CD14-positive monocyte (primary cell): ENCODE measurements around the gene SLC7A10. TPM values are rescaled to one million over a fixed set of nuclear protein-coding genes. Genes with fewer than 3 reads are reported as not detected.

Experiments used
- DNase-seq, 3 donors: peaks; one replicate each; pipeline ENCODE4 v3.0.0-alpha.2; 2011 to 2022
- H2AFZ ChIP-seq: 2 replicates; pipeline ENCODE4 v1.6.0; 2012; ENCODE audit warnings: mild to moderate bottlenecking, low read depth, low read length, inconsistent platforms; ENCODE audit not compliant: insufficient read depth, poor library complexity, severe bottlenecking
- H3K27ac ChIP-seq, 2 donors: 1 replicate in 1 of 2; 2 replicates in 1 of 2; pipeline ENCODE4 v1.5.1; 2012 to 2013; ENCODE audit warnings: low read length in 2 of 2, control low read depth in 1 of 2, inconsistent platforms in 1 of 2, low read depth in 1 of 2, mild to moderate bottlenecking in 1 of 2
- H3K27me3 ChIP-seq, 2 donors: one replicate each; pipeline versions ENCODE4 v1.6.0 to v1.6.1; 2011 to 2013; ENCODE audit warnings: low read length in 2 of 2; ENCODE audit not compliant: control insufficient read depth in 2 of 2, insufficient read depth in 2 of 2
- H3K36me3 ChIP-seq, 2 donors: replicated peaks in 1 of 2; 1 replicate in 1 of 2; 2 replicates in 1 of 2; pipeline versions ENCODE4 v1.5.1 to v1.6.1; 2012 to 2013; ENCODE audit warnings: low read length in 2 of 2, control low read depth in 1 of 2, inconsistent platforms in 1 of 2, mild to moderate bottlenecking in 1 of 2; ENCODE audit not compliant: insufficient read depth in 2 of 2, control insufficient read depth in 1 of 2
- H3K4me1 ChIP-seq, 2 donors: 1 replicate in 1 of 2; 2 replicates in 1 of 2; pipeline versions ENCODE4 v1.5.1 to v1.6.1; 2012 to 2013; ENCODE audit warnings: low read length in 2 of 2, control low read depth in 1 of 2, inconsistent platforms in 1 of 2, mild to moderate bottlenecking in 1 of 2, moderate library complexity in 1 of 2; ENCODE audit not compliant: insufficient read depth in 2 of 2, control insufficient read depth in 1 of 2
- H3K4me2 ChIP-seq: replicated peaks from 2 replicates; pipeline ENCODE3; 2012; ENCODE audit warnings: low read length, moderate library complexity, mild to moderate bottlenecking; ENCODE audit not compliant: poor library complexity, severe bottlenecking; ENCODE audit errors: extremely low read depth
- H3K4me3 ChIP-seq, 3 experiments: fragments of 200-600 bp in 1 of 3; sonication (generic) in 1 of 3; replicated peaks in 1 of 3; 1 replicate in 2 of 3; 2 replicates in 1 of 3; pipeline ENCODE4 v1.5.1; 2011 to 2013; ENCODE audit warnings: low read length in 3 of 3, mild to moderate bottlenecking in 3 of 3, control low read depth in 2 of 3, low read depth in 2 of 3, inconsistent platforms in 1 of 3, moderate library complexity in 1 of 3
- H3K79me2 ChIP-seq: 2 replicates; pipeline ENCODE4 v1.6.0; 2012; ENCODE audit warnings: mild to moderate bottlenecking, control low read depth, inconsistent platforms, low read length, moderate library complexity; ENCODE audit not compliant: insufficient read depth
- H3K9ac ChIP-seq: 2 replicates; pipeline ENCODE4 v1.6.0; 2017; ENCODE audit warnings: low read length, mild to moderate bottlenecking; ENCODE audit not compliant: insufficient read depth, poor library complexity, severe bottlenecking
- H3K9me3 ChIP-seq, 2 donors: replicated peaks in 1 of 2; 1 replicate in 1 of 2; 2 replicates in 1 of 2; pipeline versions ENCODE4 v1.5.1 to v1.6.1; 2012 to 2013; ENCODE audit warnings: low read length in 2 of 2, control low read depth in 1 of 2; ENCODE audit not compliant: control insufficient read depth in 1 of 2, insufficient read depth in 1 of 2
- H4K20me1 ChIP-seq: 2 replicates; pipeline ENCODE4 v1.6.0; 2012; ENCODE audit warnings: mild to moderate bottlenecking, low read length, control low read depth, moderate library complexity; ENCODE audit not compliant: insufficient read depth
- H3K27ac Mint-ChIP-seq, 7 donors: one replicate each; pipeline ENCODE4 v1.8.0; 2020; ENCODE audit warnings: mild to moderate bottlenecking in 7 of 7, mixed read lengths in 7 of 7, moderate library complexity in 6 of 7, inconsistent platforms in 2 of 7
- H3K27me3 Mint-ChIP-seq, 3 donors: one replicate each; pipeline ENCODE4 v1.8.0; 2021 to 2022; ENCODE audit warnings: low read depth in 3 of 3, mild to moderate bottlenecking in 3 of 3, mixed read lengths in 3 of 3, moderate library complexity in 3 of 3, inconsistent platforms in 1 of 3
- H3K36me3 Mint-ChIP-seq, 2 donors: one replicate each; pipeline ENCODE4 v1.8.0; 2020; ENCODE audit warnings: mixed read lengths in 2 of 2, inconsistent platforms in 1 of 2, mild to moderate bottlenecking in 1 of 2
- H3K4me1 Mint-ChIP-seq: one replicate; pipeline ENCODE4 v1.8.0; 2020; ENCODE audit warnings: mild to moderate bottlenecking, mixed read lengths
- H3K4me3 Mint-ChIP-seq, 2 donors: one replicate each; pipeline ENCODE4 v1.8.0; 2020; ENCODE audit warnings: mild to moderate bottlenecking in 2 of 2, mixed read lengths in 2 of 2, moderate library complexity in 1 of 2
- H3K9me3 Mint-ChIP-seq, 7 donors: one replicate each; pipeline ENCODE4 v1.8.0; 2020 to 2022; ENCODE audit warnings: mixed read lengths in 7 of 7, mild to moderate bottlenecking in 6 of 7, moderate library complexity in 6 of 7, inconsistent platforms in 2 of 7
- CTCF ChIP-seq: fragments of 200-600 bp; IDR thresholded peaks from one replicate; pipeline ENCODE4 v1.8.0; 2022; ENCODE audit warnings: antibody characterized with exemption, mild to moderate bottlenecking
- WGBS: methylation state at CpG from one replicate; pipeline ENCODE4 v1.1.5; 2013; ENCODE audit warnings: missing lambda C conversion rate; ENCODE audit not compliant: insufficient coverage; 5-methylcytosine and 5-hydroxymethylcytosine counted together
- intact Hi-C, 2 donors: fragments of 100-400 bp; cut with micrococcal nuclease; formaldehyde crosslinking; loops; one replicate each; pipeline versions ENCODE4 v1.15.0 to v1.15.1; 2023
- polyA plus RNA-seq, 3 donors: library from polyadenylated mRNA; depleted of rRNA in 1 of 3; unstranded in 2 of 3; stranded (reverse) in 1 of 3; fragments of 300-500 nt in 2 of 3; fragments of >200 nt in 1 of 3; fragmentation: Illumina TruSeq in 2 of 3; gene quantifications; 1 replicate in 2 of 3; 2 replicates in 1 of 3; pipeline ENCODE4 v1.2.3, GENCODE V29; 2012 to 2021

Gene SLC7A10
- polyA plus RNA-seq, 3 donors, result 0.52 TPM; not detected in 2

- no peaks in the 10 kb centered on the region for H4K20me1 ChIP-seq
- Mint-ChIP-seq H3K4me1 (peaks cover 41% of the 10 kb centered on the region), H3K4me3 (no peak overlapping the region), H3K9me3 (peaks cover 0 to 11% (median 9%) of the 10 kb centered on the region in 7 donors), H3K27ac (no peak overlapping the region), H3K27me3 (peaks cover 0 to 3% (median 0%) of the 10 kb centered on the region in 3 donors), H3K36me3 (peaks cover 0 to 2% of the 10 kb centered on the region in 2 donors)
- H3K4me2 ChIP-seq, result peak overlapping the region; percentile 74
- peak overlapping the region; percentile 52 for H3K9ac ChIP-seq
- DNase-seq, result no peak
- H3K9me3 ChIP-seq, result peaks cover 9 to 14% of the 10 kb centered on the region in 2 donors
- intact Hi-C loops, result loop anchor here (2.0 to 5.0 kb wide), 4 partner anchors 52 to 122 kb away; partner anchors contain the start of genes CEBPA (in 2 of the 2) and CEBPG (in 1 of the 2)
- H3K27me3 ChIP-seq, result no peaks in the 10 kb centered on the region
- no peak for TF ChIP-seq CTCF
- peak overlapping the region; percentile 48 for H2AFZ ChIP-seq
- H3K27ac ChIP-seq, result peak overlapping the region; percentile 53 to 83
- H3K4me3 ChIP-seq, result peak overlapping the region in 1 of 3 experiments; percentile 59
- no peaks in the 10 kb centered on the region for H3K36me3 ChIP-seq
- H3K4me1 ChIP-seq, result peaks cover 50 to 62% of the 10 kb centered on the region in 2 donors
- no peaks in the 10 kb centered on the region for H3K79me2 ChIP-seq
- WGBS, result 68% methylated on average over 3 of the region's 3 CpGs
These were observed 24.2 kb upstream of the SLC7A10 start for GRCh38 chr19:33249740-33250366.

- DNase-seq, result peak; percentile 79 to 91 (median 83)
- TF ChIP-seq CTCF, result peak; percentile 32
- Histone ChIP-seq H2AFZ (peak overlapping the region; percentile 48), H3K4me1 (peaks cover 43 to 54% of the 10 kb centered on the region in 2 donors), H3K9ac (peak overlapping the region; percentile 52), H3K36me3 (no peaks in the 10 kb centered on the region), H4K20me1 (no peaks in the 10 kb centered on the region), H3K4me2 (peak overlapping the region; percentile 74), H3K4me3 (peak overlapping the region in 2 of 3 experiments; percentile 6 to 59), H3K9me3 (peaks cover 9 to 14% of the 10 kb centered on the region in 2 donors), H3K27ac (peak overlapping the region; percentile 53 to 83), H3K27me3 (no peaks in the 10 kb centered on the region), H3K79me2 (no peaks in the 10 kb centered on the region)
- H3K9me3 Mint-ChIP-seq, result peaks cover 0 to 12% (median 9%) of the 10 kb centered on the region in 7 donors
- H3K4me1 Mint-ChIP-seq, result peaks cover 34% of the 10 kb centered on the region
- H3K36me3 Mint-ChIP-seq, result peaks cover 0 to 2% of the 10 kb centered on the region in 2 donors
- peaks cover 0 to 5% (median 1%) of the 10 kb centered on the region in 3 donors for H3K27me3 Mint-ChIP-seq
- intact Hi-C loops, result loop anchor here (2.0 to 5.0 kb wide), 4 partner anchors 53 to 123 kb away; partner anchors contain the start of genes CEBPA (in 2 of the 2) and CEBPG (in 1 of the 2)
- 2% methylated on average over 26 of the region's 28 CpGs for WGBS
- peak overlapping the region in 6 of 7 donors; percentile 67 to 93 (median 80) for H3K27ac Mint-ChIP-seq
- peak overlapping the region; percentile 62 to 63 for H3K4me3 Mint-ChIP-seq
These were observed 23.4 kb upstream of the SLC7A10 start for GRCh38 chr19:33248954-33249613.
